ENCODE results near the gene UIMC1. TPM values are rescaled to one million over a fixed set of nuclear protein-coding genes. Genes with fewer than 3 reads are reported as not detected.
"Not testable (repeated sequence)": the region's sequence is repeated elsewhere in the genome, so short reads cannot be mapped to it uniquely, and the experiment has no call there.

The UIMC1 gene
- total RNA-seq, 2 experiments from 2014 or later = 49.4 to 53.0 TPM

- Mint-ChIP-seq H3K27me3 (ENCODE audit: low read depth) (no peaks in the 10 kb centered on the region), H3K4me1 (ENCODE audit: low read depth) (peaks cover 25% of the 10 kb centered on the region), H3K4me3 (no peak overlapping the region), H3K27ac (peak overlapping the region; percentile 83), H3K9me3 (ENCODE audit: insufficient read depth) (no peaks in the 10 kb centered on the region), H3K36me3 (ENCODE audit: low read depth) (peaks cover 15% of the 10 kb centered on the region)
- ATAC-seq (no peak), DNase-seq (no peak)
- POLR2A ChIA-PET = interaction anchor here (0.7 to 1.5 kb wide), 3 partner anchors 19 to 100 kb away, joined by 3 to 7 read pairs (median 3); no protein-coding TSS in a partner anchor
- CTCF ChIA-PET = interaction anchor here (0.7 to 1.4 kb wide), 3 partner anchors 19 to 326 kb away, joined by 3 to 8 read pairs (median 3); no protein-coding TSS in a partner anchor
Observed at GRCh38 chr5:176986280-176986679, 20.3 kb downstream of the UIMC1 start.

- H3K4me1 Mint-ChIP-seq (ENCODE audit: low read depth) = peaks cover 25% of the 10 kb centered on the region
- H3K9me3 Mint-ChIP-seq (ENCODE audit: insufficient read depth) = no peaks in the 10 kb centered on the region
- CTCF ChIA-PET = interaction anchor here (0.8 to 1.4 kb wide), 3 partner anchors 18 to 86 kb away, joined by 3 to 8 read pairs (median 3); no protein-coding TSS in a partner anchor
- ATAC-seq = peak; percentile 98
- peak; percentile 73 for DNase-seq
- POLR2A ChIA-PET = interaction anchor here (0.6 to 1.5 kb wide), 4 partner anchors 20 to 92 kb away, joined by 3 to 7 read pairs (median 4); no protein-coding TSS in a partner anchor
- H3K4me3 Mint-ChIP-seq = no peak overlapping the region
- H3K27ac Mint-ChIP-seq = peak overlapping the region; percentile 83
- no peaks in the 10 kb centered on the region for H3K27me3 Mint-ChIP-seq (ENCODE audit: low read depth)
- peaks cover 19% of the 10 kb centered on the region for H3K36me3 Mint-ChIP-seq (ENCODE audit: low read depth)
Observed at GRCh38 chr5:176985516-176985915, 21.1 kb downstream of the UIMC1 start.

GRCh38 chr5:176984176-176984575, 22.4 kb downstream of the UIMC1 start:
- H3K27me3 Mint-ChIP-seq (ENCODE audit: low read depth); H3K4me3 Mint-ChIP-seq; CTCF ChIA-PET; ATAC-seq; H3K27ac Mint-ChIP-seq; DNase-seq; H3K9me3 Mint-ChIP-seq (ENCODE audit: insufficient read depth); POLR2A ChIA-PET: not testable (repeated sequence)
- Mint-ChIP-seq H3K4me1 (ENCODE audit: low read depth) (peaks cover 25% of the 10 kb centered on the region), H3K36me3 (ENCODE audit: low read depth) (peaks cover 29% of the 10 kb centered on the region)

- H3K27ac Mint-ChIP-seq; CTCF ChIA-PET; ATAC-seq; POLR2A ChIA-PET; H3K9me3 Mint-ChIP-seq (ENCODE audit: insufficient read depth); H3K27me3 Mint-ChIP-seq (ENCODE audit: low read depth); DNase-seq; H3K4me3 Mint-ChIP-seq: not testable (repeated sequence)
- H3K36me3 Mint-ChIP-seq (ENCODE audit: low read depth) = peaks cover 33% of the 10 kb centered on the region
- H3K4me1 Mint-ChIP-seq (ENCODE audit: low read depth) = peaks cover 25% of the 10 kb centered on the region
Observed at GRCh38 chr5:176983593-176983992, 23.0 kb downstream of the UIMC1 start.

- H3K9me3 Mint-ChIP-seq (ENCODE audit: insufficient read depth); ATAC-seq; H3K27me3 Mint-ChIP-seq (ENCODE audit: low read depth); POLR2A ChIA-PET; DNase-seq; H3K27ac Mint-ChIP-seq; H3K4me3 Mint-ChIP-seq: not testable (repeated sequence)
- H3K36me3 Mint-ChIP-seq (ENCODE audit: low read depth) = peaks cover 33% of the 10 kb centered on the region
- H3K4me1 Mint-ChIP-seq (ENCODE audit: low read depth) = peaks cover 21% of the 10 kb centered on the region
- CTCF ChIA-PET = interaction anchor here (1.0 kb wide), 1 partner anchor 322 kb away, joined by 4 read pairs; no protein-coding TSS in a partner anchor
Observed at GRCh38 chr5:176983112-176983511, 23.5 kb downstream of the UIMC1 start.

- ATAC-seq (no peak), DNase-seq (no peak)
- Mint-ChIP-seq H3K4me1 (ENCODE audit: low read depth) (peaks cover 14% of the 10 kb centered on the region), H3K27ac (no peak overlapping the region), H3K36me3 (ENCODE audit: low read depth) (peaks cover 34% of the 10 kb centered on the region), H3K9me3 (ENCODE audit: insufficient read depth) (no peaks in the 10 kb centered on the region), H3K27me3 (ENCODE audit: low read depth) (no peaks in the 10 kb centered on the region), H3K4me3 (no peak overlapping the region)
- CTCF ChIA-PET = interaction anchor here (0.7 kb wide), 1 partner anchor 153 kb away, joined by 3 read pairs; no protein-coding TSS in a partner anchor
- POLR2A ChIA-PET = no interaction called here
Observed at GRCh38 chr5:176980818-176981217, 25.8 kb downstream of the UIMC1 start.

GRCh38 chr5:176979669-176980068, 26.9 kb downstream of the UIMC1 start:
- no peaks in the 10 kb centered on the region for H3K27me3 Mint-ChIP-seq (ENCODE audit: low read depth)
- peaks cover 9% of the 10 kb centered on the region for H3K4me1 Mint-ChIP-seq (ENCODE audit: low read depth)
- ChIA-PET CTCF (no interaction called here), POLR2A (no interaction called here)
- H3K36me3 Mint-ChIP-seq (ENCODE audit: low read depth) = peaks cover 41% of the 10 kb centered on the region
- no peak overlapping the region for H3K27ac Mint-ChIP-seq
- no peak overlapping the region for H3K4me3 Mint-ChIP-seq
- no peaks in the 10 kb centered on the region for H3K9me3 Mint-ChIP-seq (ENCODE audit: insufficient read depth)
- ATAC-seq (no peak), DNase-seq (no peak)

GRCh38 chr5:176965633-176966032, 40.9 kb downstream of the UIMC1 start:
- no peaks in the 10 kb centered on the region for H3K9me3 Mint-ChIP-seq (ENCODE audit: insufficient read depth)
- no peak overlapping the region for H3K27ac Mint-ChIP-seq
- ChIA-PET POLR2A (no interaction called here), CTCF (interaction anchor here (0.6 to 3.5 kb wide), 2 partner anchors 33 to 305 kb away, joined by 3 to 15 read pairs; no protein-coding TSS in a partner anchor)
- no peak overlapping the region for H3K4me3 Mint-ChIP-seq
- no peaks in the 10 kb centered on the region for H3K4me1 Mint-ChIP-seq (ENCODE audit: low read depth)
- no peak for DNase-seq
- H3K36me3 Mint-ChIP-seq (ENCODE audit: low read depth) = peaks cover 44% of the 10 kb centered on the region
- H3K27me3 Mint-ChIP-seq (ENCODE audit: low read depth) = no peaks in the 10 kb centered on the region
- ATAC-seq = no peak

GRCh38 chr5:176959051-176959450, 47.5 kb downstream of the UIMC1 start:
- DNase-seq (no peak), ATAC-seq (peak; percentile 49)
- ChIA-PET POLR2A (no interaction called here), CTCF (interaction anchor here (0.9 to 3.8 kb wide), 4 partner anchors 54 to 301 kb away, joined by 4 to 40 read pairs (median 7); no protein-coding TSS in a partner anchor)
- no peaks in the 10 kb centered on the region for H3K9me3 Mint-ChIP-seq (ENCODE audit: insufficient read depth)
- H3K27ac Mint-ChIP-seq = no peak overlapping the region
- H3K36me3 Mint-ChIP-seq (ENCODE audit: low read depth) = peaks cover 27% of the 10 kb centered on the region
- H3K27me3 Mint-ChIP-seq (ENCODE audit: low read depth) = no peaks in the 10 kb centered on the region
- no peak overlapping the region for H3K4me3 Mint-ChIP-seq
- peaks cover 1% of the 10 kb centered on the region for H3K4me1 Mint-ChIP-seq (ENCODE audit: low read depth)

- CTCF ChIA-PET = interaction anchor here (2.8 to 3.8 kb wide), 2 partner anchors 296 to 299 kb away, joined by 10 to 40 read pairs; no protein-coding TSS in a partner anchor
Observed at GRCh38 chr5:176956756-176957155, 49.8 kb downstream of the UIMC1 start.

GRCh38 chr5:176955895-176956294, 50.7 kb downstream of the UIMC1 start:
- Mint-ChIP-seq H3K4me1 (ENCODE audit: low read depth) (peaks cover 1% of the 10 kb centered on the region), H3K36me3 (ENCODE audit: low read depth) (peaks cover 35% of the 10 kb centered on the region), H3K9me3 (ENCODE audit: insufficient read depth) (no peaks in the 10 kb centered on the region), H3K27ac (no peak overlapping the region), H3K4me3 (no peak overlapping the region), H3K27me3 (ENCODE audit: low read depth) (no peaks in the 10 kb centered on the region)
- ATAC-seq = no peak
- ChIA-PET CTCF (no interaction called here), POLR2A (no interaction called here)
- no peak for DNase-seq

More at GRCh38 chr5:176956756-176957155, 49.8 kb downstream of the UIMC1 start:
- POLR2A ChIA-PET = no interaction called here
- Mint-ChIP-seq H3K36me3 (ENCODE audit: low read depth) (peaks cover 29% of the 10 kb centered on the region), H3K27me3 (ENCODE audit: low read depth) (no peaks in the 10 kb centered on the region), H3K4me3 (no peak overlapping the region), H3K9me3 (ENCODE audit: insufficient read depth) (no peaks in the 10 kb centered on the region), H3K4me1 (ENCODE audit: low read depth) (peaks cover 1% of the 10 kb centered on the region), H3K27ac (no peak overlapping the region)
- DNase-seq (no peak), ATAC-seq (no peak)

- H3K4me3 Mint-ChIP-seq = no peak overlapping the region
Observed at GRCh38 chr5:176954050-176954449, 52.5 kb downstream of the UIMC1 start.

More at GRCh38 chr5:176954050-176954449, 52.5 kb downstream of the UIMC1 start:
- H3K9me3 Mint-ChIP-seq (ENCODE audit: insufficient read depth) = no peaks in the 10 kb centered on the region
- CTCF ChIA-PET = interaction anchor here (1.2 to 2.3 kb wide), 2 partner anchors 141 to 293 kb away, joined by 4 to 11 read pairs; no protein-coding TSS in a partner anchor
- H3K27ac Mint-ChIP-seq = no peak overlapping the region
- no peak for DNase-seq
- peaks cover 37% of the 10 kb centered on the region for H3K36me3 Mint-ChIP-seq (ENCODE audit: low read depth)
- H3K4me1 Mint-ChIP-seq (ENCODE audit: low read depth) = no peaks in the 10 kb centered on the region
- no peaks in the 10 kb centered on the region for H3K27me3 Mint-ChIP-seq (ENCODE audit: low read depth)
- no peak for ATAC-seq
- POLR2A ChIA-PET = no interaction called here

All from activated CD8-positive, alpha-beta T cell treated with anti-CD3 and anti-CD28 coated beads, Interleukin-2, amount 10 ng/mL, durations not matched to agents 7 days and 5 days (primary cell).